K562 (cell line): ENCODE data around the gene FSTL4. TPM values are rescaled to one million over a fixed set of nuclear protein-coding genes. Genes with fewer than 3 reads are reported as not detected.

Experiments
- CREM ChIP-seq: IDR thresholded peaks from 2 replicates; pipeline ENCODE4 v1.6.1; 2014; ENCODE audit warnings: antibody characterized with exemption, low read depth
- ETV6 ChIP-seq, 3 experiments: fragments of 150-350 bp in 1 of 3; sonication (generic) in 1 of 3; formaldehyde crosslinking in 1 of 3; IDR thresholded peaks; 2 replicates each; pipeline versions ENCODE4 v1.6.1 to v1.8.0; 2014 to 2022; ENCODE audit warnings: borderline replicate concordance in 2 of 3, low read depth in 2 of 3, antibody characterized with exemption in 1 of 3, low read length in 1 of 3, mild to moderate bottlenecking in 1 of 3, missing genetic modification reagents in 1 of 3
- GTF2A2 ChIP-seq: IDR thresholded peaks from 2 replicates; pipeline ENCODE4 v1.6.1; 2016; ENCODE audit warnings: mild to moderate bottlenecking, missing genetic modification characterization, missing compliant biosample characterization
- MEIS2 ChIP-seq: fragments of 450-650 bp; IDR thresholded peaks from 2 replicates; pipeline ENCODE4 v1.6.1; 2014; ENCODE audit warnings: mild to moderate bottlenecking; ENCODE audit not compliant: partially characterized antibody
- NR1H2 ChIP-seq: sonication (generic); formaldehyde crosslinking; IDR thresholded peaks from 2 replicates; pipeline ENCODE4 v1.4.0; 2020; ENCODE audit warnings: mild to moderate bottlenecking, missing genetic modification reagents
- TBP ChIP-seq: optimal IDR thresholded peaks from 2 replicates; pipeline ENCODE3; 2011; ENCODE audit warnings: low read depth, low read length, improper control_type of control experiment
- ZBTB1 ChIP-seq: sonication (generic); formaldehyde crosslinking; IDR thresholded peaks from 2 replicates; pipeline ENCODE4 v1.8.1; 2023; ENCODE audit warnings: missing genetic modification reagents, low read depth, mild to moderate bottlenecking, borderline replicate concordance
- ZNF174 ChIP-seq: fragments of 250-450 bp; sonication (Bioruptor Pico); IDR thresholded peaks from 2 replicates; pipeline ENCODE4 v1.4.0; 2020; ENCODE audit warnings: mild to moderate bottlenecking
- ZNF217 ChIP-seq: sonication (generic); formaldehyde crosslinking; IDR thresholded peaks from 2 replicates; pipeline ENCODE4 v1.8.0; 2022; ENCODE audit warnings: mild to moderate bottlenecking, missing genetic modification reagents
- ZNF253 ChIP-seq: fragments of 250-450 bp; sonication (Bioruptor Pico); conservative IDR thresholded peaks from 2 replicates; pipeline ENCODE4 v1.6.1; 2021; ENCODE audit warnings: mild to moderate bottlenecking
- ZNF75A ChIP-seq: fragments of 450-650 bp; formaldehyde crosslinking; IDR thresholded peaks from 2 replicates; pipeline ENCODE4 v1.4.0; 2020; ENCODE audit warnings: mild to moderate bottlenecking
- polyA plus RNA-seq, 8 experiments: library from polyadenylated mRNA; depleted of rRNA in 4 of 8; stranded (reverse) in 5 of 8; unstranded in 3 of 8; fragments of >200 nt; fragmentation: Nextera tagmentation in 2 of 8; fragmentation: Illumina TruSeq in 1 of 8; extraction: Ambion mirVana in 2 of 8; extraction: Trizol in 1 of 8; gene quantifications; 2 replicates each; pipeline versions ENCODE4 v1.2.1 to v1.2.3, GENCODE V29; 2011 to 2014; ENCODE audit warnings: inconsistent platforms in 1 of 8, missing spikeins in 1 of 8
- total RNA-seq, 7 experiments: library from RNA; depleted of rRNA in 6 of 7; stranded (reverse); fragments of >200 nt in 6 of 7; fragmentation: Illumina TruSeq in 2 of 7; extraction: Trizol in 2 of 7; gene quantifications; 2 replicates each; pipeline versions ENCODE4 v1.2.1 to v1.2.3, GENCODE V29; 2011 to 2021; ENCODE audit warnings: low replicate concordance in 1 of 7
- TF ChIP-seq, protein P1 (sequence below), 2 experiments: fragments of 450-650 bp; IDR thresholded peaks; 2 replicates each; pipeline ENCODE4 v1.6.1; 2018; ENCODE audit warnings: mild to moderate bottlenecking in 2 of 2, low read depth in 1 of 2; ENCODE audit not compliant: partially characterized antibody in 2 of 2
- TF ChIP-seq, protein P2 (sequence below): sonication (generic); formaldehyde crosslinking; IDR thresholded peaks from 2 replicates; pipeline ENCODE4 v1.8.1; 2023; ENCODE audit warnings: mild to moderate bottlenecking, missing genetic modification reagents

The FSTL4 gene
- total and polyA plus RNA-seq, 9 of the 15 experiments (the other 6 are each of a cell fraction or from before 2014, with no cell fraction given) = 0.08 to 0.18 (median 0.10) TPM; not detected in 5

DNA sequence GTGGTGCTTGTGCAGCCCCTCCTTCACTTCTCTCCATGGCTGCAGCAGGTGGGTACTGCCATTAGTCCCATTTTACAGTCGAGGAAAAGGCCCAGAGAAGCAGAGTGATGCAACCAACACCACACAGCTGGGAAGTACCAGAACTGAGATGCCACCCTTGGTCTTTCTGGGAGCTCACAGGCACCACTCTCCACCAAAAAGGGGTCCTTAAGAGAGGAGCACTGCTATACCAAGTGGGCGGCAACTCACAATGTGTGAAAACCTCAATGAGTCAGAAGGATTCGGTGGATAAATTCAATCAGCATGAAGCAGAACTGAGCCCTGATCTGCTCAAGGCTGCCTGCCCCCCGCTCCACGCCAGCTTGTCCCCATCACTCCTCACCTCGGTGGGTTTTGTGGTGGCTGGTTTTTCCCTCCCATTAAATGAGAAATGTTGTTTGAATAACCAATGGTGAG is 213.7 kb downstream of the FSTL4 start (continued):
- TF ChIP-seq ZNF217 (CRISPR knock-in tag) (no peak), GTF2A2 (tag) (no peak), ZBTB1 (no peak), ZNF174 (CRISPR knock-in tag) (no peak), ETV6 (IDR thresholded peaks at IDR 0.05; ENCODE audit: borderline replicate concordance in 1 of 2, low read depth in 2 of 2, low read length in 1 of 2) (no peak), ETV6 (CRISPR knock-in tag; IDR thresholded peaks at IDR 0.05; ENCODE audit: borderline replicate concordance) (no peak), CREM (no peak), ZNF75A (no peak), ZNF253 (CRISPR knock-in tag) (no peak), TBP (no peak), NR1H2 (CRISPR knock-in tag) (no peak), MEIS2 (no peak)
- TF ChIP-seq, protein P1, sequence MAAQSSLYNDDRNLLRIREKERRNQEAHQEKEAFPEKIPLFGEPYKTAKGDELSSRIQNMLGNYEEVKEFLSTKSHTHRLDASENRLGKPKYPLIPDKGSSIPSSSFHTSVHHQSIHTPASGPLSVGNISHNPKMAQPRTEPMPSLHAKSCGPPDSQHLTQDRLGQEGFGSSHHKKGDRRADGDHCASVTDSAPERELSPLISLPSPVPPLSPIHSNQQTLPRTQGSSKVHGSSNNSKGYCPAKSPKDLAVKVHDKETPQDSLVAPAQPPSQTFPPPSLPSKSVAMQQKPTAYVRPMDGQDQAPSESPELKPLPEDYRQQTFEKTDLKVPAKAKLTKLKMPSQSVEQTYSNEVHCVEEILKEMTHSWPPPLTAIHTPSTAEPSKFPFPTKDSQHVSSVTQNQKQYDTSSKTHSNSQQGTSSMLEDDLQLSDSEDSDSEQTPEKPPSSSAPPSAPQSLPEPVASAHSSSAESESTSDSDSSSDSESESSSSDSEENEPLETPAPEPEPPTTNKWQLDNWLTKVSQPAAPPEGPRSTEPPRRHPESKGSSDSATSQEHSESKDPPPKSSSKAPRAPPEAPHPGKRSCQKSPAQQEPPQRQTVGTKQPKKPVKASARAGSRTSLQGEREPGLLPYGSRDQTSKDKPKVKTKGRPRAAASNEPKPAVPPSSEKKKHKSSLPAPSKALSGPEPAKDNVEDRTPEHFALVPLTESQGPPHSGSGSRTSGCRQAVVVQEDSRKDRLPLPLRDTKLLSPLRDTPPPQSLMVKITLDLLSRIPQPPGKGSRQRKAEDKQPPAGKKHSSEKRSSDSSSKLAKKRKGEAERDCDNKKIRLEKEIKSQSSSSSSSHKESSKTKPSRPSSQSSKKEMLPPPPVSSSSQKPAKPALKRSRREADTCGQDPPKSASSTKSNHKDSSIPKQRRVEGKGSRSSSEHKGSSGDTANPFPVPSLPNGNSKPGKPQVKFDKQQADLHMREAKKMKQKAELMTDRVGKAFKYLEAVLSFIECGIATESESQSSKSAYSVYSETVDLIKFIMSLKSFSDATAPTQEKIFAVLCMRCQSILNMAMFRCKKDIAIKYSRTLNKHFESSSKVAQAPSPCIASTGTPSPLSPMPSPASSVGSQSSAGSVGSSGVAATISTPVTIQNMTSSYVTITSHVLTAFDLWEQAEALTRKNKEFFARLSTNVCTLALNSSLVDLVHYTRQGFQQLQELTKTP (IDR thresholded peaks at IDR 0.05; ENCODE audit: low read depth in 1 of 2, partially characterized antibody in 2 of 2) = no peak
- TF ChIP-seq, protein P2, sequence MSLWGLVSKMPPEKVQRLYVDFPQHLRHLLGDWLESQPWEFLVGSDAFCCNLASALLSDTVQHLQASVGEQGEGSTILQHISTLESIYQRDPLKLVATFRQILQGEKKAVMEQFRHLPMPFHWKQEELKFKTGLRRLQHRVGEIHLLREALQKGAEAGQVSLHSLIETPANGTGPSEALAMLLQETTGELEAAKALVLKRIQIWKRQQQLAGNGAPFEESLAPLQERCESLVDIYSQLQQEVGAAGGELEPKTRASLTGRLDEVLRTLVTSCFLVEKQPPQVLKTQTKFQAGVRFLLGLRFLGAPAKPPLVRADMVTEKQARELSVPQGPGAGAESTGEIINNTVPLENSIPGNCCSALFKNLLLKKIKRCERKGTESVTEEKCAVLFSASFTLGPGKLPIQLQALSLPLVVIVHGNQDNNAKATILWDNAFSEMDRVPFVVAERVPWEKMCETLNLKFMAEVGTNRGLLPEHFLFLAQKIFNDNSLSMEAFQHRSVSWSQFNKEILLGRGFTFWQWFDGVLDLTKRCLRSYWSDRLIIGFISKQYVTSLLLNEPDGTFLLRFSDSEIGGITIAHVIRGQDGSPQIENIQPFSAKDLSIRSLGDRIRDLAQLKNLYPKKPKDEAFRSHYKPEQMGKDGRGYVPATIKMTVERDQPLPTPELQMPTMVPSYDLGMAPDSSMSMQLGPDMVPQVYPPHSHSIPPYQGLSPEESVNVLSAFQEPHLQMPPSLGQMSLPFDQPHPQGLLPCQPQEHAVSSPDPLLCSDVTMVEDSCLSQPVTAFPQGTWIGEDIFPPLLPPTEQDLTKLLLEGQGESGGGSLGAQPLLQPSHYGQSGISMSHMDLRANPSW = no peak
